Measurements from ENCODE around the gene PPDPF.

The PPDPF gene

GRCh38 chr20:63520504-63520933 lies at the start of gene PPDPF:
Gene PPDPF (plus strand): TSS chr20:63520765. CDS start chr20:63521309, 544 bp downstream.
- TF ChIP-seq CTCF (IDR thresholded peaks at IDR 0.05; ENCODE audit: insufficient read depth, missing control alignments): no peak
- peak; percentile 99 for DNase-seq (ENCODE audit: insufficient read length, low spot score)
- no peak for FAIRE-seq

GRCh38 chr20:63471002-63471716 lies 49.4 kb upstream of the PPDPF start:
- TF ChIP-seq CTCF (IDR thresholded peaks at IDR 0.05; ENCODE audit: insufficient read depth, missing control alignments): no peak
- FAIRE-seq: no peak
- no peak for DNase-seq (ENCODE audit: insufficient read length, low spot score)

- no peak for DNase-seq (ENCODE audit: insufficient read length, low spot score)
- no peak for TF ChIP-seq CTCF (IDR thresholded peaks at IDR 0.05; ENCODE audit: insufficient read depth, missing control alignments)
Measured at GRCh38 chr20:63471717-63471980, 48.9 kb upstream of the PPDPF start.

GRCh38 chr20:63471981-63472831 lies 48.4 kb upstream of the PPDPF start, which contains the start of gene KCNQ2:
Gene KCNQ2 (minus strand): TSS chr20:63472655. CDS start chr20:63472463, 192 bp downstream.
- DNase-seq (ENCODE audit: insufficient read length, low spot score) (peak; percentile 71), FAIRE-seq (no peak)
- TF ChIP-seq CTCF (IDR thresholded peaks at IDR 0.05; ENCODE audit: insufficient read depth, missing control alignments): no peak

More at GRCh38 chr20:63471717-63471980, 48.9 kb upstream of the PPDPF start:
- FAIRE-seq: no peak

- no peak for TF ChIP-seq CTCF (IDR thresholded peaks at IDR 0.05; ENCODE audit: insufficient read depth, missing control alignments)
- FAIRE-seq (no peak), DNase-seq (ENCODE audit: insufficient read length, low spot score) (no peak)
Measured at GRCh38 chr20:63472862-63473390, 47.6 kb upstream of the PPDPF start.

GRCh38 chr20:63473555-63474449 lies 46.8 kb upstream of the PPDPF start:
- no peak for FAIRE-seq
- DNase-seq (ENCODE audit: insufficient read length, low spot score): no peak
- no peak for TF ChIP-seq CTCF (IDR thresholded peaks at IDR 0.05; ENCODE audit: insufficient read depth, missing control alignments)
